Stomach (tissue), 9 donors: ENCODE data around the gene KIF5B. TPM values are rescaled to one million over a fixed set of nuclear protein-coding genes. Genes with fewer than 3 reads are reported as not detected.
"Not testable (repeated sequence)": the region's sequence is repeated elsewhere in the genome, so short reads cannot be mapped to it uniquely, and the experiment has no call there.

Experiments
- DNase-seq, 2 donors: peaks; one replicate each; pipeline versions ENCODE4 v3.0.0 to v3.0.0-alpha.2; 2013 to 2019
- H3K27ac ChIP-seq, 5 donors: fragments of 200-600 bp in 4 of 5; sonication (generic) in 4 of 5; one replicate each; pipeline ENCODE4 v1.5.1; 2013 to 2019; ENCODE audit warnings: mild to moderate bottlenecking in 1 of 5, moderate library complexity in 1 of 5
- H3K27me3 ChIP-seq, 3 donors: fragments of 200-600 bp; sonication (generic); one replicate each; pipeline ENCODE4 v1.5.1; 2017 to 2019; ENCODE audit warnings: mixed run types in 1 of 3
- H3K36me3 ChIP-seq, 4 donors: fragments of 200-600 bp; sonication (generic); 1 replicate in 3 of 4; 2 replicates in 1 of 4; pipeline ENCODE4 v1.5.1; 2016 to 2019
- H3K4me1 ChIP-seq, 4 donors: fragments of 200-600 bp; sonication (generic); one replicate each; pipeline ENCODE4 v1.5.1; 2016 to 2019
- H3K4me3 ChIP-seq, 4 donors: fragments of 200-600 bp; sonication (generic) in 3 of 4; one replicate each; pipeline ENCODE4 v1.5.1; 2016 to 2019; ENCODE audit warnings: mild to moderate bottlenecking in 1 of 4
- H3K9me3 ChIP-seq, 4 donors: fragments of 200-600 bp; sonication (generic); one replicate each; pipeline ENCODE4 v1.5.1; 2016 to 2019
- CTCF ChIP-seq, 7 experiments: fragments of 450-650 bp in 4 of 7; fragments of 200-600 bp in 3 of 7; sonication (generic) in 3 of 7; IDR thresholded peaks; one replicate each; pipeline ENCODE4 v1.5.1; 2016 to 2019; ENCODE audit warnings: antibody characterized with exemption in 7 of 7, control low read depth in 2 of 7, mild to moderate bottlenecking in 1 of 7
- EP300 ChIP-seq: sonication (generic); formaldehyde crosslinking; IDR thresholded peaks from one replicate; pipeline ENCODE4 v1.6.1; 2017; ENCODE audit warnings: antibody characterized with exemption
- POLR2A ChIP-seq, 4 donors: fragments of 450-650 bp; IDR thresholded peaks; one replicate each; pipeline ENCODE4 v1.6.1; 2016; ENCODE audit warnings: antibody characterized with exemption in 4 of 4, control low read depth in 2 of 4, mild to moderate bottlenecking in 1 of 4, moderate library complexity in 1 of 4
- POLR2AphosphoS5 ChIP-seq, 3 donors: sonication (generic); formaldehyde crosslinking; IDR thresholded peaks; one replicate each; pipeline ENCODE4 v1.6.1; 2016; ENCODE audit warnings: antibody characterized with exemption in 3 of 3
- WGBS, 5 donors: extraction: QIAGEN DNeasy Blood & Tissue Kit in 3 of 5; methylation state at CpG; one replicate each; pipeline versions ENCODE4 v1.1.5 to v1.1.7; 2013 to 2018; 5-methylcytosine and 5-hydroxymethylcytosine counted together
- intact Hi-C: fragments of 100-400 bp; cut with DNase I; formaldehyde crosslinking; loops from one replicate; pipeline ENCODE4 v1.15.1; 2023; ENCODE audit warnings: low total_unique reads
- polyA plus RNA-seq, 3 donors: library from polyadenylated mRNA; stranded (reverse); fragments of 200-250 nt; gene quantifications; one replicate each; pipeline ENCODE4 v1.2.3, GENCODE V29; 2013
- total RNA-seq, 5 donors: library from RNA; depleted of rRNA; stranded (reverse); fragments of >200 nt; gene quantifications; one replicate each; pipeline versions ENCODE4 v1.1.0 to v1.2.3, GENCODE V29; 2014 to 2016
- donor health status: healthy with polysubstance abuse.
- donor health status: Bipolar disorder and iron deficiency.
- donor health status: healthy.

KIF5B gene
- total and polyA plus RNA-seq, 8 donors = 25.1 to 145 (median 66.3) TPM

GRCh38 chr10:32054094-32054493 lies 2.1 kb downstream of the KIF5B start:
- Histone ChIP-seq H3K27me3 (no peaks in the 10 kb centered on the region), H3K4me1 (peaks cover 33 to 65% (median 51%) of the 10 kb centered on the region in 4 donors), H3K27ac (peak overlapping the region in 4 of 5 donors; percentile 97 to 99 (median 98)), H3K9me3 (no peaks in the 10 kb centered on the region), H3K4me3 (peak overlapping the region; percentile 74 to 90 (median 81)), H3K36me3 (no peaks in the 10 kb centered on the region)
- DNase-seq = peak in 1 of 2 donors; percentile 83
- TF ChIP-seq EP300 = no peak
- no peak for TF ChIP-seq POLR2AphosphoS5 (IDR thresholded peaks at IDR 0.05)
- WGBS, 5 donors = 3 to 9% (median 7%) methylated on average over 5 of the region's 5 CpGs
- intact Hi-C loops = no loop called here

GRCh38 chr10:32053392-32053791 lies 2.8 kb downstream of the KIF5B start:
- H3K36me3 ChIP-seq, H3K9me3 ChIP-seq, DNase-seq, H3K27me3 ChIP-seq, intact Hi-C loops: not testable (repeated sequence)
- peak overlapping the region; percentile 74 to 90 (median 81) for H3K4me3 ChIP-seq
- WGBS, 5 donors = 69 to 82% (median 76%) methylated on average over 11 of the region's 11 CpGs
- H3K27ac ChIP-seq = peak overlapping the region in 4 of 5 donors; percentile 97 to 99 (median 98)
- H3K4me1 ChIP-seq = peaks cover 39 to 72% (median 58%) of the 10 kb centered on the region in 4 donors

GRCh38 chr10:32051926-32052325 lies 4.3 kb downstream of the KIF5B start:
- Histone ChIP-seq H3K9me3 (no peaks in the 10 kb centered on the region), H3K36me3 (peaks cover 8 to 14% (median 12%) of the 10 kb centered on the region in 4 donors), H3K4me3 (peak overlapping the region; percentile 7 to 74 (median 22)), H3K27ac (peak overlapping the region in 4 of 5 donors; percentile 5 to 99 (median 24)), H3K27me3 (no peaks in the 10 kb centered on the region), H3K4me1 (peaks cover 39 to 81% (median 60%) of the 10 kb centered on the region in 4 donors)
- TF ChIP-seq EP300 = no peak
- no peak for TF ChIP-seq POLR2AphosphoS5 (IDR thresholded peaks at IDR 0.05)
- no peak for TF ChIP-seq CTCF (IDR thresholded peaks at IDR 0.05)
- TF ChIP-seq POLR2A (IDR thresholded peaks at IDR 0.05) = no peak
- WGBS, 5 donors = 27 to 41% (median 39%) methylated on average over 3 of the region's 3 CpGs
- intact Hi-C loops = no loop called here
- no peak for DNase-seq

- no peaks in the 10 kb centered on the region for H3K9me3 ChIP-seq
- peaks cover 13 to 31% (median 28%) of the 10 kb centered on the region in 4 donors for H3K36me3 ChIP-seq
- H3K4me3 ChIP-seq = no peak overlapping the region
- H3K27ac ChIP-seq = peak overlapping the region in 1 of 5 donors; percentile 54
- WGBS, 5 donors = 42 to 63% (median 49%) methylated on average over 6 of the region's 6 CpGs
- H3K4me1 ChIP-seq = peaks cover 31 to 94% (median 65%) of the 10 kb centered on the region in 4 donors
- H3K27me3 ChIP-seq = no peaks in the 10 kb centered on the region
- no peak for TF ChIP-seq CTCF (IDR thresholded peaks at IDR 0.05)
- no peak for DNase-seq
- intact Hi-C loops = no loop called here
These were observed 6.0 kb downstream of the KIF5B start for GRCh38 chr10:32050177-32050576.

GRCh38 chr10:32049113-32049512 lies 7.1 kb downstream of the KIF5B start:
- Histone ChIP-seq H3K9me3 (no peaks in the 10 kb centered on the region), H3K4me3 (no peak overlapping the region), H3K36me3 (peaks cover 20 to 39% (median 37%) of the 10 kb centered on the region in 4 donors), H3K27ac (no peak overlapping the region), H3K27me3 (no peaks in the 10 kb centered on the region), H3K4me1 (peaks cover 31 to 95% (median 67%) of the 10 kb centered on the region in 4 donors)
- intact Hi-C loops = no loop called here
- DNase-seq = no peak
- 63 to 67% (median 65%) methylated on average over 4 of the region's 4 CpGs for WGBS, 5 donors
- no peak for TF ChIP-seq POLR2A (IDR thresholded peaks at IDR 0.05)
- TF ChIP-seq CTCF (IDR thresholded peaks at IDR 0.05) = no peak
- no peak for TF ChIP-seq EP300
- no peak for TF ChIP-seq POLR2AphosphoS5 (IDR thresholded peaks at IDR 0.05)
